Activated CD8-positive, alpha-beta memory T cell treated with anti-CD3 and anti-CD28 coated beads for 24 hours (primary cell): Measurements from ENCODE around the gene DRD4.
"Not testable (repeated sequence)": the region's sequence is repeated elsewhere in the genome, so short reads cannot be mapped to it uniquely, and the experiment has no call there.

Experiments
- DNase-seq: peaks from one replicate; pipeline ENCODE4 v3.0.0-alpha.2; 2020

Gene DRD4

DNA sequence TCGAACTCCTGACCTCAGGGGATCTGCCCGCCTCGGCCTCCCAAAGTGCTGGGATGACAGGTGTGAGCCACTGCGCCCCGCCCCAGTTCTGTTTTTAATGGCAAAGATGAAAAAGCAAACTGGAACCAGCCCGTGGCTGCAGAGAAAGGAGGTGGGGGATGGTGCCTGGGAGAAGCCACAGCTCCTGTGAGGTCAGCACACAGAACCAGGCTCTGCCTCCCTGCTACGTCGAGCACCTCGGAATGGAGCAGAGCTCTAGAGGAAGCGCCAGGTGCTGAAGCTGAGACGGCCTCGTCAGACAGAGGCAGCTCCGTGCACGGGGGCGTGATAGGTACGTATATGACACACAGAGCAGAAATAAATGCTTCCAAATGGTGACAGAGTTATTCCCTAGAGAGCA lies 8.5 kb downstream of the DRD4 start:
- no peak for DNase-seq

GRCh38 chr11:646214-646613 lies 9.1 kb downstream of the DRD4 start:
- DNase-seq, result no peak

DNA sequence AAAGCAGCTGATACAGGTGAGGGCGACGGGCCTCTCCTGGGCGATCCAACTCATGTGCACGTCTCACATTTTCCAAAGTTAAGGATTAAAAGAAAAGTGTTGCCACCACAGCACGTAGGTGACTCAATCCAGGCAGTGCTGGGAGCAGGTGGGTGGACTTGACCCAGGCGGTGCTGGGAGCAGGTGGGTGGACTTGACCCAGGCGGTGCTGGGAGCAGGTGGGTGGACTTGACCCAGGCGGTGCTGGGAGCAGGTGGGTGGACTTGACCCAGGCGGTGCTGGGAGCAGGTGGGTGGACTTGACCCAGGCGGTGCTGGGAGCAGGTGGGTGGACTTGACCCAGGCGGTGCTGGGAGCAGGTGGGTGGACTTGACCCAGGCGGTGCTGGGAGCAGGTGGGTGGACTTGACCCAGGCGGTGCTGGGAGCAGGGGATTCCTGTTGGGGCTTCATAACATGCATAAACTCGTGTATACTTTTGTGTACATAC lies 10.6 kb downstream of the DRD4 start:
- DNase-seq, result not testable (repeated sequence)

- DNase-seq, result no peak
Measured at GRCh38 chr11:650482-650881, 13.4 kb downstream of the DRD4 start.

GRCh38 chr11:653136-653535 lies 16.1 kb downstream of the DRD4 start:
- DNase-seq, result not testable (repeated sequence)

DNA sequence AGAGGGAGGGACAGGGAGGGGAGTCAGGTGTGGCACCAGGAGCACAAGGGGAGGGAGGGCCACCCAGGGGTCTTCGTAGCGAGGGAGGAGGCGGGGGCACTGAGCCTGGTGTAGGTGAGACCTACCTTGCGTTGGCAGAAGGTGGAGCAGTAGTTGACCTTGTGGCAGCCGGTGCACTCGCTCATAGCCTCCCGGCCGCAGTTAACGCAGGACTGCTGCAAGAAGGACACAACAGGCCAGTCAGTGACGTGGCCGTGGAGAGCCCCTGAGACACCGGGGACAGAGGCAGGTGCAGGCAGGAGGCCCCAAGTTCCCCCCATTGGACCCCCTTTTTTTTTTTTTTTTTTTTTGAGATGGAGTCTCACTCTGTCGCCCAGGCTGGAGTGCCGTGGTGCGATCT lies 16.8 kb downstream of the DRD4 start:
- DNase-seq, result no peak

DNA sequence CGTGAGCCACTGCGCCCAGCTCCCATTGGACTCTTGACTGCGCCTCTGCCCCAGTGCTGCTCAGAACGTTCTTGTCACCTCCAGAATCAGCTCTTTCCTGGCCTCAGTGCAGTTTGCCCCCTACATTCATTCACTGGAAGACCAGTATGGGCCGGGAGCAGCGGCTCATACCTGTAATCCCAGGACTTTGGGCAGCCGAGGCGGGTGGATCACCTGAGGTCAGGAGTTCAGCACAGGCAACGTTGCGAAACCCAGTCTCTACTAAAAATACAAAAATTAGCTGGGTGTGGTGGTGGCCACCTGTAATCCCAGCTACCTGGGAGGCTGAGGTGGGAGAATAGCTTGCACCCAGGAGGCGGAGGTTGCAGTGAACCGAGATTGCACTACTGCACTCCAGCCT lies 17.4 kb downstream of the DRD4 start:
- not testable (repeated sequence) for DNase-seq

GRCh38 chr11:655036-655726 lies 18.1 kb downstream of the DRD4 start:
- no peak for DNase-seq

GRCh38 chr11:656426-656825 lies 19.4 kb downstream of the DRD4 start:
- no peak for DNase-seq

GRCh38 chr11:656866-657265 lies 19.8 kb downstream of the DRD4 start:
- no peak for DNase-seq

DNA sequence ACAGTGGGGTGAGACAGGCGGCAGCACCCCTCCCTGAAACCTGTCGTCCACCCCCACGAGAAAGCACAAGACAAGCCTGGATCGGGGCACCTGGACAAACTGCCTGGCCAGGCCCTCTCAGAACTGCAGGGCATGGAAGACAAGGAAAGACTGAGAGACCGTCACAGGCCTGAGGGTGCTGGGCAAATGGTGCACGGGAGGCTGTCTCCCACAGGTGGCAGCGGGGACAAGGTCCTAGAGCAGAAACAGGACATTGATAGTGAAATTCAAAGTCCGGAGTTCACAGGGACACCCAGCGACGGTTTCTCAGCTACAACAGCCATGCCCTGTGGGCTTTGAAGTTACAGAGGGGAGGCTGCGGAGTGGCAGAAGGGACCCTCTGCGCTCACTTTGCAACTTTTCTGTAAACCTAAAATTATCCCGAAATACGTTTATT lies 20.6 kb downstream of the DRD4 start:
- no peak for DNase-seq

DNA sequence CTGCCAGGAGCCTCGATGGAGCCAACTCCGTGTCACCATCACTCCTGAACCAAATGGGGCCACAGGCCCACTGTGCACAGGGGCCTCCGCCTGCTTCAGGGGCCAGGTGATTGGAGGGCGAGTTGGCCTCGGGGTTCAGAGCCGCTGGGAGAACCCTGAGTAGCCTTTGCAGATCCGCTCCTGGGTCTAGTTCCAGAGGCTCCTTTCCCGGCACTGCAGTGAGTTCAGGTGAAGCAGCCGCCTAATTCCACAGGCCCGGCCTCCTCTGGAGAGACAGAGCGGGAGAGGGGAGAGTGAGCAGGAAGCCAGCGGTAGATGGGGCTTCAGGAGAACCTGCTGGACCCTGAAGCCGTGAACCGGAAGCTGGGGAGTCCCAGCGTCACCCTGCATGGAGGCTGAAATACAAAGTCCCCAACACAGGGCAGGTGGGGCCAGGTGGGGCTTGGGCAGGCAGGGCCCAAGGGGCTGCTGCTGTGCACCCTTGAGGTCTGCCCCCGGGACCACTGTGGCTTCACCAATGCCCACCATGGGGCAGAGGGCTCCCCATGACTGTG lies 22.5 kb downstream of the DRD4 start:
- no peak for DNase-seq

GRCh38 chr11:660281-660680 lies 23.2 kb downstream of the DRD4 start:
- DNase-seq, result no peak

DNA sequence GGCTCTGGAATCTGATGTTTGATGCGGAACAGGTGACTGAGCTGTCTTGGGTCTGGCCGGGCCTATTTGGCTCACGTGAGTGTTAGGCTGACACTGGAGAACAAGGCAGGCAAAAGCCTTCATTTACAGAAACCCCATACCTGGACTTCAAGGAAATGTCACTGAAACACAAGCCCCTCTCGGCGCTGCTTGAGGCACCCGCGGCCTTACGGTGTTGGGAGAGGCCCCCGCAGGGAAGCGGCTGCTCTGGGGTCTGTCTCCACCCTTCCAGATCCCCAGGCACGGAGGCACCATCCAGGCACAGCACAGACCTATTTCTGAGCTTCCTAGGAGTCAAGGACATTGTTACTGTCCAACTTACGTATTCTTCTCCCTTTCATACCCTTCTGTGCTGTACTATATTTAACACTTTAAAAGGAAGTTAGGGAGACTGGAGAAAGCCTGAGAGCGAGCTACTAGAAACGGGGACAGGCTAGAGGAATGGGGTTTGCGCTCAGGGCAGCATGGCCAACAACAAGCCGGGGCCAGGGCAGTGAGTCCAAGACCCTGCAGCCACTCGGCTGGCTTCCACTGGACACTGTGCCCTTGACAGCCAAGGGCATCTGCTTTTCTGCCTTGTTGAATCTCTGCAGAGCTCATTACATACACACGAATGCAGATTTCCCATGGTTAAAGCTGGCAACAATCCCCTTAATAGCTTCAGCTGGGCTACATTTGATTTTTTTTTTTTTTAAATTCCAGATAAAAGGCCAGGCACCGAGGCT lies 23.8 kb downstream of the DRD4 start:
- no peak for DNase-seq

DNA sequence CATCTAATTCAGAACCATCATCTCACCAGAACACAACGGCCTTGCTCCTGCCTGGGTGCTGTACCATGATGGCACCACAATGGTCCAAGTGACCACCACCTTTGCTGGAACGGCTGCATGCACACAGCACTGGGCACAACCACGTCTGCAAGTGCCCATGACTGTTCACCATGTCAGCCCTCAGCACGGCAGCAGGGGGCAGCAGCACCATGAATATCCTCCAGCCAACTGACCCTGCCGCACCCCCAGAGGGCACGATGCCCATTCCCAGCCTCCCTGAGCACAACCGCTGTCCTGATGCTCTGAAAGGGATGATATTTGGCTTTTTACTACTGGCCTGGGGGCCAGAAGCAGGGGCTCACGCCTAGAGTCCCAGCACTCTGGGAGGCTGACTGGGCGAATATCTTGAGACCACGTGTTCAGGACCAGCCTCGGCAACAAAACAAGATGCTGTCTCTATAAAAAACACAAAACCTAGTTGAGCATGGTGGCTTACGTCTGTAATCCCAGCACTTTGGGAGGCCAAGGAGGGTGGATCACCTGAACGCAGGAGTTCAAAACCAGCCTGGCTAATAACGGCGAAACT lies 25.7 kb downstream of the DRD4 start:
- peak; percentile 76 for DNase-seq

GRCh38 chr11:665062-665703 lies 28.1 kb downstream of the DRD4 start:
- no peak for DNase-seq

DNA sequence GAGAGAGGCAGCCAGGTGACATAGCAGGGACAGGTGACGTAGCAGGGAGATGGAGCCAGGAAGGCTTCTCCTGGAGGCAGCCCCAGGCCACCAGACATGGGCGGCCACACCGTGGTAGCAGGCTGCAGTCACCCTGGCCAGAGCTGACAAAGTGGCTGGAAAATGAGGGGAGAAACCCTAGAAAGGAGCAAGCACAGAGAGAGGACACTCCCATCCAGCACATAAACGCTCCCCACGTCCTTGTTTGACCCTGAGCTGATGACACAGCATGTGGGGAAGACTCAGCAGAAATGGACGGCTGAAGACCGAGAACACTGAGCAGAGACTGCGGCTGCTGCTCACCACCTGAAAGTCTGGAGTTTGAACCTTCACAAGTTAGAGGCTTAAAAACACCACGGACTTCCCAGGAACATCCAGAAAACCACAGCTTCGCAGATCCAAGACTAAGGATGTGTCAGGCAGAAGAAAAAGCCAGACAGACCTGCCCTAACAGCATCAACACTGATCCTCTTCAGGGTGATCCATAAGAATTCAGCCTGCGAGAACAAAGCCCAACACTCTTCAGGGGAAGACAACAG lies 28.7 kb downstream of the DRD4 start:
- no peak for DNase-seq

- no peak for DNase-seq
Measured at GRCh38 chr11:673866-674265, 36.8 kb downstream of the DRD4 start.

DNA sequence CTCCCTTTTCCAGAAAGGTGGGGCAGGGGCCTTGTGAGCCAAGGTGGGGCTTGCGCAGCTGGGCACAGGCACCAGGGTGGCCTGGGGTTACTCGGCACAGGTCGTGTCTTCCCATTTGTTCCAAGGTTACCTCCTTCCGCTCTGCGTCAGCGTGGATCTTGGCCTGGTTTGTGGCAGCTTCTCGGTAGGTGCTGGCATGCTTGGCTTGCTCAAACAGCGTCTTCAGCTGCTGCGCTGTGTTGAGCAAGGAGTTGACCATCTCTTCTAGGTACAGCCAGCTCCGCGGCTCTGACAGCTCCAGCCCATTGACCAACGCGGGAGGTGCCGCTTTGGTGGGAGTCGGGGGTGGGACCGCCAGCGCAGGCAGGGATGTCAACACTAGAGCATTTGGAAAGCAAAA lies 37.3 kb downstream of the DRD4 start:
- DNase-seq, result no peak

GRCh38 chr11:678297-678696 lies 41.2 kb downstream of the DRD4 start:
- DNase-seq, result no peak

- no peak for DNase-seq
Measured at GRCh38 chr11:679271-680207, 42.5 kb downstream of the DRD4 start.

DNA sequence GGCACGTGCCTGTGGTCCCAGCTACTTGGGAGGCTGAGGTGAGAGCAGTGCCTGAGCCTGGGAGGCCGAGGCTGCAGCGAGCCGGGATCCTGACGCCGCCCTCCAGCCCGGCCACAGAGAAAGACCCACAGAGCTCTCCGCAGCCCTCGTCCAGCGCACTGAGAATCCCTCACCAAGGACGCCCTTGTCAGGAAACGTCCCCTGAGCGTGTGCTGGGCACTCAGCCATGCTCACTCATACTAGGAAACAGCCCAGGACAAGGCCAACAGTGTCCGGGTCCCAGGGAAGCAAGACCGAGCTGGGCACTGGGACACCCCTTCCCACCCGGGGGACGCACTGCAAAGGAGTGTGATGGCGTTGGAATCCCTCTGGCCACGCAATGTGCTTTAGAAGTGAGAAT lies 43.4 kb downstream of the DRD4 start:
- DNase-seq, result no peak
